ENCODE measurements around the gene RNF222. TPM values are rescaled to one million over a fixed set of nuclear protein-coding genes. Genes with fewer than 3 reads are reported as not detected.

Gene RNF222, protein sequence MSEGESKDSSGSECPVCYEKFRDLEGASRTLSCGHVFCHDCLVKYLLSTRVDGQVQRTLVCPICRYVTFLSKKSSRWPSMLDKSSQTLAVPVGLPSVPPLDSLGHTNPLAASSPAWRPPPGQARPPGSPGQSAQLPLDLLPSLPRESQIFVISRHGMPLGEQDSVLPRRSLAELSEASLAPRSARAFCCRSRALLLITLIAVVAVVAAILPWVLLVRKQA
- total RNA-seq (2012; rRNA removed): not detected in 2 replicates

DNA sequence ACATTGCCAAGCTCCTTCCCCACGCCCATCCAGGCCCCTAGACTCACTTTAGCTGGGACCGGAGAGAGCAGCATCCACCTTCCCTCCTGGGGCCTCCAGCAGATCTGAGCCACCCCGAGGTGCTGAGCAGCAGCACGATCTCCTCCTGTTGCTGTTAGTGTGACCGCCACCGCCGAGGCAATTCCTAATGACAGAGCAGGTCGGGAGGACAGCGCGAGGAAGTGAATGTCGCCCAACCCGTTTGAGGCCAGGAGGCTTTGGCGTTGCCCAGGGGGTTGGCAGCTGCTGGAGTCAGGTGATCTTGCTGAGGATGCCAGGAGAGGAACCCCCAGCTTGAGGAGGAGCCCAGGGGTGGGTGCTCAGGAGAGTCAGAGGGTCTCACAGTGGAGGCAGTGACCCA lies at the start of gene RNF222:
RNF222 (minus strand) TSS at position 192 of the 400 bp plus-strand sequence. CDS start 4,366 bp downstream, outside the sequence.
- Histone ChIP-seq H3K9me3 (replicated peaks; ENCODE audit: low read length) (no peaks in the 10 kb centered on the region), H3K27me3 (ENCODE audit: control insufficient read depth, insufficient read depth, low read length) (peaks cover 63% of the 10 kb centered on the region), H3K4me1 (ENCODE audit: control insufficient read depth, insufficient read depth, low read length) (peaks cover 13% of the 10 kb centered on the region), H3K36me3 (ENCODE audit: insufficient read depth, low read length) (no peaks in the 10 kb centered on the region), H3K4me2 (ENCODE audit: low read length) (no peak within 1 kb of the TSS), H3K9ac (ENCODE audit: low read depth, low read length) (no peak within 1 kb of the TSS), H3K4me3 (ENCODE audit: low read length) (no peak within 1 kb of the TSS)

DNA sequence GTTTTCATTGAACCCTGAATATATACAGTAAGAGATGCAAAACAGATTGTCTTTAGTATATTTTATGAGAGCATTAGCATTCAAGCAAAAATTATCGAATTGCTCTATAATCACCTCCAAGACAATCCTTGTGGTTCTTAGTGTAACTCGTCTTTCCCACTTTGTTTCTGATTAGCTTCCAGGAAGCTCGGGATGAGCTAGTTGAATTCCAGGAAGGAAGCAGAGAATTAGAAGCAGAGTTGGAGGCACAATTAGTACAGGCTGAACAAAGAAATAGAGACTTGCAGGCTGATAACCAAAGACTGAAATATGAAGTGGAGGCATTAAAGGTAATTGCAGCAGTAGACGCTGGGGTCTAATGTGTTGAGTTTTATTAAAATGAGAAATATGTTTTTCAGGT lies 47.9 kb upstream of the RNF222 start:
- no peak overlapping the region for H3K9ac ChIP-seq (ENCODE audit: low read depth, low read length)
- H3K4me2 ChIP-seq (ENCODE audit: low read length): no peak overlapping the region
- no peaks in the 10 kb centered on the region for H3K9me3 ChIP-seq (replicated peaks; ENCODE audit: low read length)
- peaks cover 12% of the 10 kb centered on the region for H3K4me1 ChIP-seq (ENCODE audit: control insufficient read depth, insufficient read depth, low read length)
- H3K36me3 ChIP-seq (ENCODE audit: insufficient read depth, low read length): peaks cover 67% of the 10 kb centered on the region
- H3K27me3 ChIP-seq (ENCODE audit: control insufficient read depth, insufficient read depth, low read length): no peaks in the 10 kb centered on the region
- H3K4me3 ChIP-seq (ENCODE audit: low read length): no peak overlapping the region

DNA sequence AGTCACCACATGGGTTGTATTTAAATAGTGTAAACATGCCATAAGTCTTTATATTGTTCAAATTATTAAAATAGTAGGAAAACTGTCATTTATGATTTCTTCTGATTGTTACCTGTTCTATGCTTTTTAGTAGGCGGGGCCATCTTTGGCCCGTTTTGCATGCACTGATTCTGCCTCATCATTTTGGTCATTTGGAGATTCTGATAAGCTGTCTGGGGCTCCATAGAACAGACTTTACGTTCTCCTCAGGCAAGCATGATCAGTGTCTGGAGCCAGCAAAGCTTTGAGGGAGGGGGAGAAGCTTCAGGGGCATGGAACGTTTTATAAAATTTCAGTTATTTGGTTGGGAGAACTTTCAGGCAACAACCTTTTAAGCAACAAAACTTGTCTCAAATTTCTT lies 46.9 kb upstream of the RNF222 start:
- no peak overlapping the region for H3K4me3 ChIP-seq (ENCODE audit: low read length)
- H3K9ac ChIP-seq (ENCODE audit: low read depth, low read length): no peak overlapping the region
- H3K36me3 ChIP-seq (ENCODE audit: insufficient read depth, low read length): peaks cover 67% of the 10 kb centered on the region
- H3K9me3 ChIP-seq (replicated peaks; ENCODE audit: low read length): no peaks in the 10 kb centered on the region
- H3K4me1 ChIP-seq (ENCODE audit: control insufficient read depth, insufficient read depth, low read length): peaks cover 12% of the 10 kb centered on the region
- no peaks in the 10 kb centered on the region for H3K27me3 ChIP-seq (ENCODE audit: control insufficient read depth, insufficient read depth, low read length)
- H3K4me2 ChIP-seq (ENCODE audit: low read length): no peak overlapping the region

DNA sequence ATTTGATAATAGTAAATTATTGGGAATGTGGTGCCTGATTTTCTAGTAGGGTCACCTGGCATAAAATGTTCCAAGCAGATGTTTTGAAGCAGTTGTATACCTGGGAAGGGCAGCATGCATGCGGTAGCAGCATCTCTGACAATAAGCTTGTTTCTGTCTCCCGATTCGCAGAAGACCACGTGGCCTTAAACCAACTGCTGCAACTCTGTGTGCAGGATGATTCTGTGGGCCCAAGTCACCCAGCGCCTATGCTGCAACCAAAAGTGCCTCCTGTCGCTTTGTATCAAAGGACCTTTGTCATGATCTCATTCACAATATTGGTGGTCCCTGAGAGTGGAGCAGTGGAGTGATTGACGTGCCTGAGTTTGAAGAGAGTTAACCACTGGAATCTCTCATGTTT lies 46.1 kb upstream of the RNF222 start:
- Histone ChIP-seq H3K9ac (ENCODE audit: low read depth, low read length) (no peak overlapping the region), H3K36me3 (ENCODE audit: insufficient read depth, low read length) (peaks cover 62% of the 10 kb centered on the region), H3K9me3 (replicated peaks; ENCODE audit: low read length) (no peaks in the 10 kb centered on the region), H3K4me2 (ENCODE audit: low read length) (no peak overlapping the region), H3K4me3 (ENCODE audit: low read length) (no peak overlapping the region), H3K4me1 (ENCODE audit: control insufficient read depth, insufficient read depth, low read length) (peaks cover 12% of the 10 kb centered on the region), H3K27me3 (ENCODE audit: control insufficient read depth, insufficient read depth, low read length) (no peaks in the 10 kb centered on the region)

DNA sequence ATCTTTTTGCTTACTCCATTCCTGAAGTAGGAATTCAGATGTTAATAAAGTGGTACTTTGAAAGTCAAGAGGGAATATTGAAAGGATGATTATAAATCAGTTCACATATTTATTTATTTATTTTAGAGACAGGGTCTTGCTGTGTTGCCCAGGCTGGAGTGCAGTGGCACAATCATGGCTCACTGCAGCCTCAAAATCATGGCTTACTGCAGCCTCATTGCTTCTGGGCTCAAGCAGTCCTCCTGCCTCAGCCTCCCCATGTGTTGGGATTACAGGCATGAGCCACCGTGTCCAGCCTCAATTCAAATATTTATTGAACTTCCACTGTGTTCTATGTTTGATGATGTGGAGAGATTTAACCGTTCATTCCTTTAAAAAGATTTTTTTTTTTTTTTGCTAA lies 44.7 kb upstream of the RNF222 start:
- no peak overlapping the region for H3K9ac ChIP-seq (ENCODE audit: low read depth, low read length)
- H3K36me3 ChIP-seq (ENCODE audit: insufficient read depth, low read length): peaks cover 54% of the 10 kb centered on the region

DNA sequence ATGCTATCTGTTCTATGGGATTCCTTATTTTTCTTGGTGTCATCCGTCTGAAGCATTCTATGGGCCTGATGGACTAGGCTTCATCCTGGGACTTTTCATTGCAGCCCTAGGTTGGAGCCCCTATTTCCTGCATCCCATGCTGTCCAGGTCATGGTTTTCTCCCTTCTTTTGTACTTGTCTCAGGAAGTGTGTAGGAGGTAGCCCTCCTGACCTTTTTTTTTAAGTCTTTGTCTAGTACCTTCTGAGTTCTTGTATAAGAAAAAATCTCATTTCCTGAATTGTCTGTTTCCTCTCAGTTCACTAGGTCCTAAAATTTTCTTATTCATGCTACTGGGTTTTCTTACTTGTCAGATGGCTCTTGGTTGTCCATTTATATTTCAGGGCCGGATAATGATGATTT lies 44.1 kb upstream of the RNF222 start:
- Histone ChIP-seq H3K36me3 (ENCODE audit: insufficient read depth, low read length) (peaks cover 50% of the 10 kb centered on the region), H3K9me3 (replicated peaks; ENCODE audit: low read length) (no peaks in the 10 kb centered on the region), H3K4me2 (ENCODE audit: low read length) (no peak overlapping the region), H3K4me1 (ENCODE audit: control insufficient read depth, insufficient read depth, low read length) (peaks cover 12% of the 10 kb centered on the region), H3K4me3 (ENCODE audit: low read length) (no peak overlapping the region), H3K27me3 (ENCODE audit: control insufficient read depth, insufficient read depth, low read length) (no peaks in the 10 kb centered on the region), H3K9ac (ENCODE audit: low read depth, low read length) (no peak overlapping the region)

More for the DNA sequence above, 44.7 kb upstream of the RNF222 start:
- Histone ChIP-seq H3K4me3 (ENCODE audit: low read length) (no peak overlapping the region), H3K9me3 (replicated peaks; ENCODE audit: low read length) (no peaks in the 10 kb centered on the region), H3K4me2 (ENCODE audit: low read length) (no peak overlapping the region), H3K27me3 (ENCODE audit: control insufficient read depth, insufficient read depth, low read length) (no peaks in the 10 kb centered on the region), H3K4me1 (ENCODE audit: control insufficient read depth, insufficient read depth, low read length) (peaks cover 12% of the 10 kb centered on the region)

DNA sequence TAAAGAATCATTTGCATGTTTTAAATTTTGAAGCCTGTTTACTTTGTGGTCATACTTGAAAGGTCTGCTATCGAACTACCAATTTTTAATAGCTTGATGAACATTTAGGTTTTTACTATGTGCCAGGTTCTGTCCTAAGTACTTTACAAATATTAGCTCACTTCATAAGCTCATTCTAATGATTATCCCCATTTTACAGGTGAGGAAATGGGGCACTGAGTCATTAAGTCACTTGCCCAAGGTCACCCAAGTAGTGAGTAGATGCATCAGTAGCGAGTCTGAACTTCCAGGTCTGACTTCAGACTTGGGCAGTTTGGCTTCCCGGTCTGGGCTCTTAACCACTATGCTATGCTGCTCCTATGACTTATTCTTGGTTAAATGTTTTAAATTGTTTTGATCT lies 42.1 kb upstream of the RNF222 start:
- peaks cover 15% of the 10 kb centered on the region for H3K4me1 ChIP-seq (ENCODE audit: control insufficient read depth, insufficient read depth, low read length)
- peaks cover 33% of the 10 kb centered on the region for H3K36me3 ChIP-seq (ENCODE audit: insufficient read depth, low read length)
- H3K4me2 ChIP-seq (ENCODE audit: low read length): no peak overlapping the region
- no peaks in the 10 kb centered on the region for H3K9me3 ChIP-seq (replicated peaks; ENCODE audit: low read length)
- H3K9ac ChIP-seq (ENCODE audit: low read depth, low read length): no peak overlapping the region
- H3K27me3 ChIP-seq (ENCODE audit: control insufficient read depth, insufficient read depth, low read length): no peaks in the 10 kb centered on the region
- no peak overlapping the region for H3K4me3 ChIP-seq (ENCODE audit: low read length)

DNA sequence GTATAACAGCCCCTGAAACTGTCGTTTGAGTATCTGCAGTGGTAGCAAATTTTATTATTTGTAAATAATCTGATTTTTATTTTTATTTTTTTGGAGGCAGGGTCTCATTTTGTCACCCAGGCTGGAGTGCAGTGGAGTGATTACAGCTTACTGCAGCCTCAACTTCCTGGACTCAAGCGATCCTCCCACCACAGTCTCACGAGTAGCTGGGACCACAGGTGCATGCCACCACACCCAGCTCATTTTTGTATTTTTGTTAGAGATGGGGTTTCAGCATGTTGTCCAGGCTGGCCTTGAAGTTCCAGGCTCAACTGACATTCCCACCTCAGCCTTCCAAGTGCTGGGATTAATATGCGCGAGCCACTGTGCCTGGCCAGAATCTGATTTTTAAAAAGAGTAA lies 40.8 kb upstream of the RNF222 start:
- no peaks in the 10 kb centered on the region for H3K9me3 ChIP-seq (replicated peaks; ENCODE audit: low read length)
- no peak overlapping the region for H3K9ac ChIP-seq (ENCODE audit: low read depth, low read length)
- H3K4me3 ChIP-seq (ENCODE audit: low read length): no peak overlapping the region
- H3K4me2 ChIP-seq (ENCODE audit: low read length): no peak overlapping the region
- H3K27me3 ChIP-seq (ENCODE audit: control insufficient read depth, insufficient read depth, low read length): no peaks in the 10 kb centered on the region
- H3K4me1 ChIP-seq (ENCODE audit: control insufficient read depth, insufficient read depth, low read length): peaks cover 15% of the 10 kb centered on the region
- peaks cover 23% of the 10 kb centered on the region for H3K36me3 ChIP-seq (ENCODE audit: insufficient read depth, low read length)

DNA sequence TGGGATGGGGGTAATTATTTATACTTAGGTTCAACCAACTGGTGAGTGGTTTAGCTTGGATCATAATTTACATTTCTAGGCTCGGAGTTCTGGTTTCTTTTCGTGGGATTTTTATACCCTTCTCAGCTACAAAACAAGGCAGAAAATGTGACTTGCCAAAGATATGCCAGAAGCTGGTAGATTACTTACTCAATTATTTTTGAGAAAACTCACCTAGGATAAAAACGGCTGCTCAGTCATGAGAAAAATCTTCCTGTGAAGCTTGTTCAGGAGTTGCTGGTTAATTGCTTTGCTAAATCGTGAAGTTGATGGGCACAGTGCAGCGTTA lies 39.2 kb upstream of the RNF222 start:
- peaks cover 20% of the 10 kb centered on the region for H3K36me3 ChIP-seq (ENCODE audit: insufficient read depth, low read length)
- H3K27me3 ChIP-seq (ENCODE audit: control insufficient read depth, insufficient read depth, low read length): no peaks in the 10 kb centered on the region
- H3K9me3 ChIP-seq (replicated peaks; ENCODE audit: low read length): no peaks in the 10 kb centered on the region
- peaks cover 14% of the 10 kb centered on the region for H3K4me1 ChIP-seq (ENCODE audit: control insufficient read depth, insufficient read depth, low read length)
- peak overlapping the region; percentile 95 for H3K4me3 ChIP-seq (ENCODE audit: low read length)
- peak overlapping the region; percentile 86 for H3K4me2 ChIP-seq (ENCODE audit: low read length)
- H3K9ac ChIP-seq (ENCODE audit: low read depth, low read length): peak overlapping the region; percentile 100

DNA sequence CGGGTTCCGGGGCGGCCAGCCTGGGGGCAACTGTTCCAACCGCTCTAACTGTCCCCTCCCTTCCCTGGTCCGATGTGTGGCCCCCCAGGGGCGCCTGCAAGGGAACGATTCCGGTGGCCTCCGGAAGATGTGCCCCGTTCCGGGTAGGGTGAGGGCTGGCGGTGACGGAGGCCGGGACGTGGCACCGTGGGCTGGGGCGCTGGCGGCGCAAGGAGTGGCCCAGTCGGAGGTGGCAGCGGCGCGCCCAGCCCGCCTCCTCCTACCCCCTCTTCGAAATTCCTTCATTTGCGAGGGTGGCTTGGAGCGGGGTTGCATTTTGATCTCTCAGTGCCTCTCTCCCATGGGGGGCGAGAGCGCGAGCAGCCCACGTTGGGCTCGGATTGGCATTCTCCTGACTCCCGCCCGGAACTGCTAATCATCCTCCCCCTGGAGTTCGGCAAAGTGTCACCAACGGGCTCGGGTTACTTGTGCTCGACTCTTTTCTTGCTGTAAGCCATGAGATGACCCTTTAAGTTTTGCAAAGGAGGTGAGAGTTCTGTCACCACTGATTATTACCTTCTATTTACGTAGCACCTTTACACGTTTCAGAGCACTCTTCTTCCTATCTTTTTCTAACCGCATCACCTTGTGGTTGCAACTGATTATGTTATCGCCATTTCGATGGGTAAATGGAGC lies 38.7 kb upstream of the RNF222 start:
- peak overlapping the region; percentile 95 for H3K4me3 ChIP-seq (ENCODE audit: low read length)
- peak overlapping the region; percentile 86 for H3K4me2 ChIP-seq (ENCODE audit: low read length)
- H3K9me3 ChIP-seq (replicated peaks; ENCODE audit: low read length): no peaks in the 10 kb centered on the region
- H3K36me3 ChIP-seq (ENCODE audit: insufficient read depth, low read length): peaks cover 18% of the 10 kb centered on the region
- H3K4me1 ChIP-seq (ENCODE audit: control insufficient read depth, insufficient read depth, low read length): peaks cover 12% of the 10 kb centered on the region
- peak overlapping the region; percentile 100 for H3K9ac ChIP-seq (ENCODE audit: low read depth, low read length)
- no peaks in the 10 kb centered on the region for H3K27me3 ChIP-seq (ENCODE audit: control insufficient read depth, insufficient read depth, low read length)

DNA sequence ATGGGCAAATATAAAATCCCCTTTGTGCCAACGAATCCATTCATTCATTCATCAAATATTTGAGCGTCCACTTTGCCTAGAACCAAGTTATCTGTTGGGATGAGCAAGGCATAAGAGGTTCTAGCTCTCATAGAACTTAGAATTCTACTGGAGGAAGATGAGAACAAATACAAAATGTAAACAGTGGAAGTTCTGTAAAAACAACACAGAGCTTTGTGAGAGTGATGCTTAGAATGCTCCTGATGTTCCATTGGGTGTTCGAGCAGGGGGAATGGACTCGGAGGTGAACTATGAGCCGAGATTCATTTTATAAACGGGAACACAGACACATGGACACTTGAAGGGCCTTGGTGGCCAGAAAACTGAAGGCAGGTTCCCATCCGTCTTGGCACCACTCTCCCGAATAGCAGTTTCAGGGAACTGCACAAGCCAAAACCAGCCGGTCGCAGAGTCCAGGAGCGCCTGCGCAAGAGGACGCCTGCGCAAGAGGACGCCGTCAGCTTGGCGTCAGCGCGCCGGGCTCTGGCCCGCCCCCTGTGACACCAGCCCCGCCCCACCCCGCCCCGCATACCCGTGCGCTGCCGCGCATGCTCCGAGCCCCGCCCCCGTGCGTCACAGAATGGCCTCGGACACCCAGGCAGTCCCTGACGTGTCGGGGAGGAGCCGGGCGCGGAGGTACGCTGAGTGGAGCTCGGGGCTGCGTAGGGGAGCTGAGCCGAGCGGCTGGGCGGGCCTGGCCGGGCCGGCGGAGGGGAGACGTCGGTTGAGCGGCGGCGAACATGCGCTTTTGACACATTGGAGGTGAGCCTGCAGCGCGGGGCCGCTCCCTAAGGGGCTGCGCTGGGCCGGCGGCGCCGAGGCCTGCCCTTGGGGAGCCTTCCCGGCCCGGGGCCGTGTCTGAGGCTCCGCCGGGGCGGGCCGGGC lies 37.9 kb upstream of the RNF222 start, which contains the start of gene NDEL1:
NDEL1 (plus strand) TSS at position 640 of the 924 bp plus-strand sequence. CDS start 8,388 bp downstream, outside the sequence.
- peak within 1 kb of the TSS; percentile 100 for H3K9ac ChIP-seq (ENCODE audit: low read depth, low read length)
- no peaks in the 10 kb centered on the region for H3K27me3 ChIP-seq (ENCODE audit: control insufficient read depth, insufficient read depth, low read length)
- peaks cover 14% of the 10 kb centered on the region for H3K4me1 ChIP-seq (ENCODE audit: control insufficient read depth, insufficient read depth, low read length)
- H3K4me2 ChIP-seq (ENCODE audit: low read length): peak within 1 kb of the TSS; percentile 99
- peaks cover 13% of the 10 kb centered on the region for H3K36me3 ChIP-seq (ENCODE audit: insufficient read depth, low read length)
- H3K9me3 ChIP-seq (replicated peaks; ENCODE audit: low read length): no peaks in the 10 kb centered on the region
- peak within 1 kb of the TSS; percentile 95 for H3K4me3 ChIP-seq (ENCODE audit: low read length)
